ENCODE data around the gene SWT1. TPM values are rescaled to one million over a fixed set of nuclear protein-coding genes. Genes with fewer than 3 reads are reported as not detected.
A peak's percentile ranks its signal among the peaks of the same experiment; 100 is the strongest.

Gene SWT1
- total and polyA plus RNA-seq, 9 of the 15 experiments (the other 6 are each of a cell fraction or from before 2014, with no cell fraction given) = 1.5 to 3.4 (median 2.3) TPM

GRCh38 chr1:185137896-185138545 is 18.9 kb upstream of the SWT1 start:
- TF ChIP-seq MAFG (tag; conservative IDR thresholded peaks at IDR 0.05) = peak; percentile 28; the same call in 1 of the 2 replicates
- no peak for TF ChIP-seq ATF2 (CRISPR knock-in tag; IDR thresholded peaks at IDR 0.05)
- no peak for TF ChIP-seq NONO (IDR thresholded peaks at IDR 0.05; ENCODE audit: low read depth in 2 of 2, low read length in 1 of 2)
- TF ChIP-seq PRPF4 (IDR thresholded peaks at IDR 0.05; ENCODE audit: insufficient read depth, low read depth, low read length, poor library complexity, severe bottlenecking) = no peak
- TF ChIP-seq ETV1 (tag; conservative IDR thresholded peaks at IDR 0.05; ENCODE audit: low read depth) = no peak
- TF ChIP-seq DIDO1 (tag; IDR thresholded peaks at IDR 0.05; ENCODE audit: low read depth) = no peak
- TF ChIP-seq TARDBP (IDR thresholded peaks at IDR 0.05) = no peak
- peak; percentile 74 for TF ChIP-seq ZNF316 (IDR thresholded peaks at IDR 0.05)
- TF ChIP-seq NR2F6 (CRISPR knock-in tag; IDR thresholded peaks at IDR 0.05) = no peak
- no peak for TF ChIP-seq ZNF347 (CRISPR knock-in tag; IDR thresholded peaks at IDR 0.05; ENCODE audit: low read depth)
- no peak for TF ChIP-seq MIER1 (IDR thresholded peaks at IDR 0.05; ENCODE audit: low read depth)
- TF ChIP-seq ZNF197 (CRISPR knock-in tag; IDR thresholded peaks at IDR 0.05; ENCODE audit: low read depth) = no peak
- TF ChIP-seq RNF2 (IDR thresholded peaks at IDR 0.05) = no peak
- TF ChIP-seq C11orf30 (IDR thresholded peaks at IDR 0.05; ENCODE audit: low read depth) = peak; percentile 68
- peaks cover 27% of the 10 kb centered on the region; the same call in 2 of the 3 replicates for H3K36me3 ChIP-seq (ENCODE audit: control insufficient read depth, insufficient read depth, low read length)
- H3K9me1 ChIP-seq (ENCODE audit: control insufficient read depth, insufficient read depth, low read length) = no peaks in the 10 kb centered on the region
- CTCF ChIA-PET (ENCODE audit: low intra/inter-chr PET ratio) = no interaction called here
- ATAC-seq (no peak), FAIRE-seq (no peak), DNase-seq (ENCODE audit: extremely low read depth in 1 of 4, low spot score in 3 of 4) (no peak)
- POLR2A ChIA-PET = interaction anchor here (0.6 to 1.2 kb wide), 4 partner anchors 30 to 168 kb away, joined by 3 read pairs; no protein-coding TSS in a partner anchor
- H3K79me2 ChIP-seq (ENCODE audit: control insufficient read depth, insufficient read depth, low read length) = no peaks in the 10 kb centered on the region
- peaks cover 3% of the 10 kb centered on the region; the same call in 1 of the 2 replicates for H3K9me3 ChIP-seq (replicated peaks; ENCODE audit: control insufficient read depth, insufficient read depth, low read depth, low read length)
- H3K27ac ChIP-seq (ENCODE audit: extremely low read depth, low read depth, low read length) = no peak overlapping the region
- 88% methylated on average over 1 of the region's 1 CpG for WGBS (ENCODE audit: insufficient coverage, low coverage, missing lambda C conversion rate)
- H4K20me1 ChIP-seq (replicated peaks; ENCODE audit: control insufficient read depth, insufficient read depth, low read length) = no peaks in the 10 kb centered on the region
- no peaks in the 10 kb centered on the region for H3K4me1 ChIP-seq (replicated peaks in 1 of 2; ENCODE audit: control insufficient read depth in 2 of 2, insufficient read depth in 2 of 2, low read length in 2 of 2)
- H3K9ac ChIP-seq (ENCODE audit: insufficient read depth in 1 of 2, low read depth in 2 of 2, low read length in 2 of 2) = no peak overlapping the region
- in situ Hi-C loops (cut with MboI) (no loop called here), intact Hi-C loops (cut with micrococcal nuclease) (no loop called here)
- no peaks in the 10 kb centered on the region for H3K27me3 ChIP-seq (ENCODE audit: control insufficient read depth in 2 of 2, insufficient read depth in 2 of 2, low read length in 2 of 2)
- H3K4me3 ChIP-seq = no peak overlapping the region
- no TSS peak for BruUV-seq (replicated peaks)
- H2AFZ ChIP-seq (ENCODE audit: low read depth, low read length) = no peak overlapping the region
- H3K4me2 ChIP-seq (ENCODE audit: insufficient read depth, low read length) = no peak overlapping the region
